Measurements from ENCODE around the gene GPR158.

GPR158 gene

DNA sequence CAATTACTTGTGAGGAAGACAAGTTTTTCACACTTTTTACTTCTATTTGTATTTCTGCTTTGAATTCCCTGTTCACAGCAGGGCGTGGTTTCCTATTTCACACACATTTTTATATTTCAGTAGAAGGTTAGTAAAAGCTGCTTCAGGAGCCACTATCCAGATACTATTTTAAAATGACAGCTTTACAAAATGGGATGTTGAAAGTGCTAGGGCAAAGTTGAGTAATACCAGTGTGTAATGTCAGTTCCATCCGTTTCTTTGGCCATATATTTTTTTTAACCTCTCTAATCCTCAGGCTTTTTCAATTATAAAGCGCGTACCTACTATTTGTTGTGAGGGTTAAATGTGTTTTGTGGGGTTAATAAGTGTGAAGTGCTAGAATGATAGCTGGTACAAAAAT, 276.6 kb downstream of the GPR158 start:
- in situ Hi-C loops (cut with HindIII; ENCODE audit: low sequenced_read_pairs) = no loop called here
- TF ChIP-seq, protein P1, sequence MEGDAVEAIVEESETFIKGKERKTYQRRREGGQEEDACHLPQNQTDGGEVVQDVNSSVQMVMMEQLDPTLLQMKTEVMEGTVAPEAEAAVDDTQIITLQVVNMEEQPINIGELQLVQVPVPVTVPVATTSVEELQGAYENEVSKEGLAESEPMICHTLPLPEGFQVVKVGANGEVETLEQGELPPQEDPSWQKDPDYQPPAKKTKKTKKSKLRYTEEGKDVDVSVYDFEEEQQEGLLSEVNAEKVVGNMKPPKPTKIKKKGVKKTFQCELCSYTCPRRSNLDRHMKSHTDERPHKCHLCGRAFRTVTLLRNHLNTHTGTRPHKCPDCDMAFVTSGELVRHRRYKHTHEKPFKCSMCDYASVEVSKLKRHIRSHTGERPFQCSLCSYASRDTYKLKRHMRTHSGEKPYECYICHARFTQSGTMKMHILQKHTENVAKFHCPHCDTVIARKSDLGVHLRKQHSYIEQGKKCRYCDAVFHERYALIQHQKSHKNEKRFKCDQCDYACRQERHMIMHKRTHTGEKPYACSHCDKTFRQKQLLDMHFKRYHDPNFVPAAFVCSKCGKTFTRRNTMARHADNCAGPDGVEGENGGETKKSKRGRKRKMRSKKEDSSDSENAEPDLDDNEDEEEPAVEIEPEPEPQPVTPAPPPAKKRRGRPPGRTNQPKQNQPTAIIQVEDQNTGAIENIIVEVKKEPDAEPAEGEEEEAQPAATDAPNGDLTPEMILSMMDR (IDR thresholded peaks at IDR 0.05; ENCODE audit: low read depth, low read length) = no peak
- H3K4me3 ChIP-seq (ENCODE audit: low read depth, low read length) = no peak overlapping the region
- DNase-seq (ENCODE audit: low read depth, low spot score) = no peak

DNA sequence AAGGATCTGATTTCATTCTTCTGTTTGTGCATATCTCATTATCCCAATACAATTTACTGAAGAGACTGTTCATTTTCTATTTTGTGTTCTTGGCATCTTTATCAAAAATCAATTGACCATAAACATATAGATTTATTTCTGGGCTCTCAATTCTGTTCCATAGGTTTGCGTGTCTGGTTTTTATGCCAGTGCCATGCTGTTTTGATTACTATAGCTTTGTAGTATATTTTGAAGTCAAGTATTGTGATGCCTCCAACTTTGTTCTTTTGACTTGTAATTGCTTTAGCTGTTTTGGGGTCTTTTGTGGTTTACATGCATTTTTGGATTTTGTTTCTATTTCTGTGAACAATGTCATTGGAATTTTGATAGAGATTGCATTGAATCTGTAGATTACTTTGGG, 278.8 kb downstream of the GPR158 start:
- in situ Hi-C loops (cut with HindIII; ENCODE audit: low sequenced_read_pairs) = no loop called here

DNA sequence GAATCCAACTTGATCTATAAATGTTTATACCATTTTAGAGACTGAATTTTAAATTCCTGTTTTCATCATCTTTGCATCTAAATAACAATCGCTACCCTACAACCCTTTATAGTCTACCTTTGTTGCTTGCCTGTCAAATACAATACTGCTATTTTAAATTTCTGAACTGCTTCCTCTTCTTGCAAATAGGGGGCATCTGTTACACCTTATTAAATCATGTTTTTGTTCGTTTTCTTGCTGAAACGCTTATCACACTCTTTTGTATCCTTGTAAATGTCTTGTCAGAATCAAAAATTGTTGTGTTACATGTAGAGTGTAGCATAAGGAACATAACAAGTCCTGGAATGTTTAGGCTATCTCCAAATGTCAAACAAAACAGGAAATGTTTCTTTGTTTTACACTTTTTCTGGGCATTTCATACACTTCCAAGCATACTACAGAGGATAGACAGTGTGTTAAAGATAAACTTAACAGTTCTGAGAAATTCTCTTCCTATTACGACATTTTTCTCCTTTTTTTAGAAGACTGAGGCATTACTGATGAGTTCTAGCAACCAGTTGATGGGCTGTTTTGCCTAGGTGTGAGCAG, 281.3 kb downstream of the GPR158 start:
- in situ Hi-C loops (cut with HindIII; ENCODE audit: low sequenced_read_pairs) = no loop called here
- no peak overlapping the region for H3K4me3 ChIP-seq (ENCODE audit: low read depth, low read length)
- DNase-seq (ENCODE audit: low read depth, low spot score) = no peak
- TF ChIP-seq, protein P1 (IDR thresholded peaks at IDR 0.05; ENCODE audit: low read depth, low read length) = no peak

More for the DNA sequence above, 278.8 kb downstream of the GPR158 start:
- TF ChIP-seq, protein P1 (IDR thresholded peaks at IDR 0.05; ENCODE audit: low read depth, low read length) = no peak
- no peak overlapping the region for H3K4me3 ChIP-seq (ENCODE audit: low read depth, low read length)
- no peak for DNase-seq (ENCODE audit: low read depth, low spot score)

DNA sequence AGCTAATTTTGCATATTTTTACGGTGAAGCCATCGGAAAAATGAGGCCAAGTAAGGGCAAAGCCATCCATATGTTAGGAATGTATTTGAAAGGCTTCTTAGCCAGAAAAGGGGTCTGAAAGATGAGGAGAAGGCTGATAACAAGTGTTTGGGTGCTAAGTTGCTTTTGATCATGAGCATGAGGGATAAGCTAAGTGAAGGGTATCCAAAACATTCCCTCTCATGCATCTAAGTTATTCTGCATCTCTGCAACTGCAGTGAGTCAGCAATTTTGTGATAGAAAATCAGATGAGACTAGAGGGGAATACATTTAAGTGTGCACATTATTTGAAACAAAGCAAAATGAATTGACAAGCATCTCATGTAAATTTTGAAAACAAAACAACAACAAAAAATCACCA, 282.8 kb downstream of the GPR158 start:
- DNase-seq (ENCODE audit: low read depth, low spot score) = no peak
- TF ChIP-seq, protein P1 (IDR thresholded peaks at IDR 0.05; ENCODE audit: low read depth, low read length) = no peak
- H3K4me3 ChIP-seq (ENCODE audit: low read depth, low read length) = no peak overlapping the region
- in situ Hi-C loops (cut with HindIII; ENCODE audit: low sequenced_read_pairs) = no loop called here

DNA sequence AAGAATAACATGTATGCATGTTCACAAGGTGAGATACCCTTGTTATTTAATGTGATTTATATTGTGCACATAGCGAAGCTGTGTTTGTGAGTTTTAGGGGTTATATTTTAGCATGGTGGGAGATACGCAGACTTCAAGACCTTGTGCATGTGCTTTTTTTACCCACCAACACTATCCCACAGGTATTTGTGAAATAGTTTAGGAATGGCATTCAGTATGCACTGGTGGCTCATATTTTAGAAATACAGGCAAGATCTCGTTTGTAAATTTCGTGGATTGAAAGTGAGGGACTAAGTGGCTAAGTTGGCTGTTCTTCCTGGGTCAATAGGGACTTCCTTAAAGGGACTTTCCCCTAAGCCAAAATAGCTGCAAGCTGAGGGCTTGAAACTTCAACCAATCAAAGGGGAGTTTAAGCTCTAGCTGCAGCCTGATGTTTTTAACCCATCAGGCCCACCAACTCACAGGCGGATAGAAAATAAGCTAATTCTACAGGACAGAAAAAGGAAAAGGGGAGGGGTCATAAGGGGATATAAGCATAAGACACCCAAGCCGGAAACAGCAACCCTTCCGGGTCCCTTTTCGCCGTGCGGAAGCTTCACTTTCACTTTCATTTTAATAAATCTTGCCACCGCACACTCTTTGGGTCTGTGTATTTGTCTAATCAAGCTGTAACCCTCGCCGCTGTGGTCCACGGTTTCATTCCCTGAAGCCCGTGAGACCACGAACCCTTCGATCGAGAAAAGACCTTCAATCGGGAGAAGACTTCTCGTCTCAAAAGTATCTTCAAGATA, 291.0 kb downstream of the GPR158 start:
- in situ Hi-C loops (cut with HindIII; ENCODE audit: low sequenced_read_pairs) = no loop called here
- H3K4me3 ChIP-seq (ENCODE audit: low read depth, low read length) = no peak overlapping the region
- no peak for DNase-seq (ENCODE audit: low read depth, low spot score)
- TF ChIP-seq, protein P1 (IDR thresholded peaks at IDR 0.05; ENCODE audit: low read depth, low read length) = no peak

DNA sequence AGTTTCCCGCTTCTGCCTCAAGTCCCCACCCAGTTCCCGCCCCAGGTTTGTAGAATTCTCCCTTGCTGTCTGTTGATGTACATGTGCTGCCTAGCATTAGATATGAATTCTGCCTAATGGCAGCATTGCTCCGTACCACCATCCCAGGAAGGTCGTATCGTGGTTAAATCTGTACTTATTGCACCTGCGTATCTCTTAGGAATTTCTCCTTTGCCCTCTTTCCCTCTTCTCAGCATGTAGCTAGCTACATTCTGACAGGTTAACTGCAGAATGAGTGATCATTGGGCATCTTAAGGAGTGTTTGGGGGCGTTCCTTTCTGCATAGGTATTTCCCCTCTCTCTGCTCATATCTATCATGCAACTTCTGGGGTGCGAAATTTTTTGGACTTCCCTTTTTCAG, 293.1 kb downstream of the GPR158 start:
- TF ChIP-seq, protein P1 (IDR thresholded peaks at IDR 0.05; ENCODE audit: low read depth, low read length) = no peak
- in situ Hi-C loops (cut with HindIII; ENCODE audit: low sequenced_read_pairs) = no loop called here
- no peak overlapping the region for H3K4me3 ChIP-seq (ENCODE audit: low read depth, low read length)
- no peak for DNase-seq (ENCODE audit: low read depth, low spot score)
